HepG2 (cell line): ENCODE measurements around the gene UBAC1. TPM values are rescaled to one million over a fixed set of nuclear protein-coding genes. Genes with fewer than 3 reads are reported as not detected.

Source experiments
- BORCS8-MEF2B ChIP-seq: sonication (generic); formaldehyde crosslinking; IDR thresholded peaks from 2 replicates; pipeline ENCODE4 v1.8.0; 2022; ENCODE audit warnings: mild to moderate bottlenecking, missing genetic modification reagents
- CHD4 ChIP-seq: fragments of 200-600 bp; sonication (generic); IDR thresholded peaks from 2 replicates; pipeline ENCODE4 v1.7.0; 2017; ENCODE audit warnings: mild to moderate bottlenecking, low read length, borderline replicate concordance
- CREM ChIP-seq, 2 experiments: sonication (generic) in 1 of 2; formaldehyde crosslinking in 1 of 2; IDR thresholded peaks; 2 replicates each; pipeline versions ENCODE4 v1.4.0 to v1.6.1; 2016 to 2020; ENCODE audit warnings: antibody characterized with exemption in 1 of 2, mild to moderate bottlenecking in 1 of 2, missing genetic modification reagents in 1 of 2
- FOXA3 ChIP-seq: IDR thresholded peaks from 2 replicates; pipeline ENCODE4 v1.6.1; 2016; ENCODE audit warnings: missing genetic modification reagents, missing compliant biosample characterization
- HDAC6 ChIP-seq: fragments of 200-600 bp; sonication (generic); IDR thresholded peaks from 2 replicates; pipeline ENCODE4 v1.7.0; 2017; ENCODE audit warnings: mild to moderate bottlenecking, antibody characterized with exemption, low read length, low read depth
- HIC2 ChIP-seq: sonication (generic); formaldehyde crosslinking; IDR thresholded peaks from 2 replicates; pipeline ENCODE4 v1.9.0; 2022; ENCODE audit warnings: low read depth, missing genetic modification reagents
- IRF9 ChIP-seq: sonication (generic); formaldehyde crosslinking; IDR thresholded peaks from 2 replicates; pipeline ENCODE4 v1.8.0; 2022; ENCODE audit warnings: missing genetic modification reagents, mild to moderate bottlenecking, borderline replicate concordance
- JUN ChIP-seq: sonication (generic); formaldehyde crosslinking; IDR thresholded peaks from 2 replicates; pipeline ENCODE4 v1.4.0; 2020; ENCODE audit warnings: mild to moderate bottlenecking, missing genetic modification reagents
- KAT7 ChIP-seq: IDR thresholded peaks from 2 replicates; pipeline ENCODE4 v1.6.1; 2018; ENCODE audit warnings: borderline replicate concordance, missing compliant biosample characterization
- KLF11 ChIP-seq: IDR thresholded peaks from 2 replicates; pipeline ENCODE4 v1.6.1; 2016; ENCODE audit warnings: missing compliant biosample characterization
- MBD4 ChIP-seq: IDR thresholded peaks from 2 replicates; pipeline ENCODE4 v1.6.1; 2012; ENCODE audit warnings: low read length, inconsistent platforms, borderline replicate concordance
- POLR2G ChIP-seq: fragments of 200-400 bp; formaldehyde crosslinking; IDR thresholded peaks from 2 replicates; pipeline ENCODE4 v1.6.1; 2018; ENCODE audit warnings: mild to moderate bottlenecking, low read depth, low read length, moderate library complexity
- RARA ChIP-seq: IDR thresholded peaks from 2 replicates; pipeline ENCODE4 v1.6.1; 2016; ENCODE audit warnings: missing genetic modification reagents, missing compliant biosample characterization
- SAFB2 ChIP-seq: sonication (generic); formaldehyde crosslinking; IDR thresholded peaks from 2 replicates; pipeline ENCODE4 v1.5.1; 2020; ENCODE audit warnings: missing genetic modification reagents, low read depth, mild to moderate bottlenecking, borderline replicate concordance
- SALL2 ChIP-seq: sonication (generic); formaldehyde crosslinking; IDR thresholded peaks from 2 replicates; pipeline ENCODE4 v1.8.1; 2023; ENCODE audit warnings: mild to moderate bottlenecking, missing genetic modification reagents, inconsistent platforms
- TEAD3 ChIP-seq: optimal IDR thresholded peaks from 2 replicates; pipeline ENCODE3; 2016; ENCODE audit warnings: borderline replicate concordance
- ZBTB14 ChIP-seq: sonication (generic); formaldehyde crosslinking; IDR thresholded peaks from 2 replicates; pipeline ENCODE4 v1.4.0; 2020; ENCODE audit warnings: missing genetic modification reagents
- ZNF10 ChIP-seq: sonication (generic); formaldehyde crosslinking; IDR thresholded peaks from 2 replicates; pipeline ENCODE4 v1.4.0; 2020; ENCODE audit warnings: mild to moderate bottlenecking, low read depth, missing genetic modification reagents, borderline replicate concordance
- ZNF124 ChIP-seq: sonication (generic); formaldehyde crosslinking; IDR thresholded peaks from 2 replicates; pipeline ENCODE4 v1.4.0; 2020; ENCODE audit warnings: missing genetic modification reagents
- ZNF614 ChIP-seq: IDR thresholded peaks from 2 replicates; pipeline ENCODE4 v1.6.1; 2018; ENCODE audit warnings: missing biosample characterization, missing genetic modification reagents, inconsistent platforms, borderline replicate concordance
- ZNF749 ChIP-seq: sonication (generic); formaldehyde crosslinking; IDR thresholded peaks from 2 replicates; pipeline ENCODE4 v1.8.0; 2022; ENCODE audit warnings: mild to moderate bottlenecking, missing genetic modification reagents, moderate library complexity, borderline replicate concordance
- ZNF788 ChIP-seq: sonication (generic); formaldehyde crosslinking; IDR thresholded peaks from 2 replicates; pipeline ENCODE4 v1.5.0; 2020; ENCODE audit warnings: mild to moderate bottlenecking, missing genetic modification reagents, borderline replicate concordance
- polyA plus RNA-seq, 8 experiments: library from polyadenylated mRNA; depleted of rRNA in 3 of 8; stranded (reverse) in 7 of 8; unstranded in 1 of 8; fragments of >200 nt; fragmentation: Illumina TruSeq in 4 of 8; extraction: Trizol in 4 of 8; gene quantifications; 2 replicates each; pipeline versions ENCODE4 v1.2.1 to v1.2.3, GENCODE V29; 2011 to 2016; ENCODE audit warnings: low read depth in 4 of 8, missing spikeins in 1 of 8, mixed read lengths in 1 of 8; ENCODE audit not compliant: insufficient read depth in 1 of 8
- total RNA-seq, 5 experiments: library from RNA; depleted of rRNA; stranded (reverse); fragments of >200 nt; fragmentation: Illumina TruSeq; extraction: Trizol; gene quantifications; 2 replicates each; pipeline ENCODE4 v1.2.3, GENCODE V29; 2016; ENCODE audit warnings: low read depth in 1 of 5
- TF ChIP-seq, protein P1 (sequence below): sonication (generic); formaldehyde crosslinking; IDR thresholded peaks from 2 replicates; pipeline ENCODE4 v1.5.0; 2020; ENCODE audit warnings: mild to moderate bottlenecking, missing genetic modification reagents, borderline replicate concordance

UBAC1 gene
- total and polyA plus RNA-seq, 2 of the 13 experiments (the other 11 are each of a cell fraction or from before 2014, with no cell fraction given), result 32.2 to 34.1 TPM

GRCh38 chr9:135993765-135994500, 32.8 kb upstream of the UBAC1 start (continued):
- TF ChIP-seq SAFB2 (CRISPR knock-in tag) (no peak), ZNF788 (peak; percentile 91; the same call in 1 of the 2 replicates), FOXA3 (CRISPR knock-in tag) (peak; percentile 52; the same call in 1 of the 2 replicates), SALL2 (0 out of 2 replicates have a peak, but pooled peaks have one; percentile 12), IRF9 (CRISPR knock-in tag) (peak; percentile 36; the same call in 1 of the 2 replicates), HIC2 (peak; percentile 96), HDAC6 (no peak), ZNF124 (0 out of 2 replicates have a peak, but pooled peaks have one; percentile 21), CHD4 (no peak), POLR2G (peak; percentile 88), RARA (peak; percentile 83), JUN (CRISPR knock-in tag) (peak; percentile 46; the same call in 1 of the 2 replicates), KLF11 (CRISPR knock-in tag) (no peak), ZNF614 (CRISPR knock-in tag) (0 out of 2 replicates have a peak, but pooled peaks have one; percentile 34), CREM (IDR thresholded peaks at IDR 0.05) (peak; percentile 77), CREM (CRISPR knock-in tag; IDR thresholded peaks at IDR 0.05) (no peak), BORCS8-MEF2B (CRISPR knock-in tag) (peak; percentile 89; the same call in 1 of the 2 replicates), MBD4 (no peak), TEAD3 (CRISPR knock-in tag) (peak; percentile 59), ZNF749 (CRISPR knock-in tag) (peak; percentile 86; the same call in 1 of the 2 replicates), ZNF10 (CRISPR knock-in tag) (no peak), ZBTB14 (CRISPR knock-in tag) (peak; percentile 81), KAT7 (CRISPR knock-in tag) (0 out of 2 replicates have a peak, but pooled peaks have one; percentile 32)
- TF ChIP-seq, protein P1, sequence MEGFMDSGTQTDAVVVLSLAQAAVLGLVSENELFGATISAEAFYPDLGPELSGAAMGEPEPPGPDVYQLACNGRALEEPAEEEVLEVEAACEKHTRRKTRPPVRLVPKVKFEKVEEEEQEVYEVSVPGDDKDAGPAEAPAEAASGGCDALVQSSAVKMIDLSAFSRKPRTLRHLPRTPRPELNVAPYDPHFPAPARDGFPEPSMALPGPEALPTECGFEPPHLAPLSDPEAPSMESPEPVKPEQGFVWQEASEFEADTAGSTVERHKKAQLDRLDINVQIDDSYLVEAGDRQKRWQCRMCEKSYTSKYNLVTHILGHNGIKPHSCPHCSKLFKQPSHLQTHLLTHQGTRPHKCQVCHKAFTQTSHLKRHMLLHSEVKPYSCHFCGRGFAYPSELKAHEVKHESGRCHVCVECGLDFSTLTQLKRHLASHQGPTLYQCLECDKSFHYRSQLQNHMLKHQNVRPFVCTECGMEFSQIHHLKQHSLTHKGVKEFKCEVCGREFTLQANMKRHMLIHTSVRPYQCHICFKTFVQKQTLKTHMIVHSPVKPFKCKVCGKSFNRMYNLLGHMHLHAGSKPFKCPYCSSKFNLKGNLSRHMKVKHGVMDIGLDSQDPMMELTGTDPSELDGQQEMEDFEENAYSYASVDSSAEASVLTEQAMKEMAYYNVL (CRISPR knock-in tag), result peak; percentile 75
